ENCODE data around the gene MLST8.

DNA sequence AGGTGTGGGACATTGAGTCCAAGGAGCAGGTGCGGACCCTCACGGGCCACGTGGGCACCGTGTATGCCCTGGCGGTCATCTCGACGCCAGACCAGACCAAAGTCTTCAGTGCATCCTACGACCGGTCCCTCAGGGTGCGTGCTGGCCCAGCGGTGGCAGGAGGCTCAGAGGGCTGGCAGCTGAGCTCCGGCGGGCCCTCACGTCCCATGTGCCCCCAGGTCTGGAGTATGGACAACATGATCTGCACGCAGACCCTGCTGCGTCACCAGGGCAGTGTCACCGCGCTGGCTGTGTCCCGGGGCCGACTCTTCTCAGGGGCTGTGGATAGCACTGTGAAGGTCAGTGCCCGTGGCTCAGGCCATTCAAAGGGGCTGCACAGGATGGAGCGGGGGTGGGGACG lies 29.2 kb upstream of the MLST8 start:
- no peak for TF ChIP-seq EZH2 (IDR thresholded peaks at IDR 0.05; ENCODE audit: borderline replicate concordance, insufficient read depth, low read depth, low read length, poor library complexity, severe bottlenecking)
- TF ChIP-seq, protein P1, sequence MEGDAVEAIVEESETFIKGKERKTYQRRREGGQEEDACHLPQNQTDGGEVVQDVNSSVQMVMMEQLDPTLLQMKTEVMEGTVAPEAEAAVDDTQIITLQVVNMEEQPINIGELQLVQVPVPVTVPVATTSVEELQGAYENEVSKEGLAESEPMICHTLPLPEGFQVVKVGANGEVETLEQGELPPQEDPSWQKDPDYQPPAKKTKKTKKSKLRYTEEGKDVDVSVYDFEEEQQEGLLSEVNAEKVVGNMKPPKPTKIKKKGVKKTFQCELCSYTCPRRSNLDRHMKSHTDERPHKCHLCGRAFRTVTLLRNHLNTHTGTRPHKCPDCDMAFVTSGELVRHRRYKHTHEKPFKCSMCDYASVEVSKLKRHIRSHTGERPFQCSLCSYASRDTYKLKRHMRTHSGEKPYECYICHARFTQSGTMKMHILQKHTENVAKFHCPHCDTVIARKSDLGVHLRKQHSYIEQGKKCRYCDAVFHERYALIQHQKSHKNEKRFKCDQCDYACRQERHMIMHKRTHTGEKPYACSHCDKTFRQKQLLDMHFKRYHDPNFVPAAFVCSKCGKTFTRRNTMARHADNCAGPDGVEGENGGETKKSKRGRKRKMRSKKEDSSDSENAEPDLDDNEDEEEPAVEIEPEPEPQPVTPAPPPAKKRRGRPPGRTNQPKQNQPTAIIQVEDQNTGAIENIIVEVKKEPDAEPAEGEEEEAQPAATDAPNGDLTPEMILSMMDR (IDR thresholded peaks at IDR 0.05), result no peak

All from B cell (primary cell).